Smooth muscle cell (in vitro differentiated cells): ENCODE results near the gene KANSL1. TPM values are rescaled to one million over a fixed set of nuclear protein-coding genes. Genes with fewer than 3 reads are reported as not detected.

ENCODE experiments used
- DNase-seq: peaks from one replicate; lab custom pipeline; 2025; ENCODE audit not compliant: unreplicated experiment; lab: John Stamatoyannopoulos, UW
- H2AFZ ChIP-seq: fragments of 200-600 bp; sonication (generic); 2 replicates; pipeline ENCODE4 v1.6.0; 2016; ENCODE audit warnings: antibody characterized with exemption, low read depth, mild to moderate bottlenecking
- H3F3A ChIP-seq: fragments of 200-600 bp; sonication (generic); 2 replicates; pipeline ENCODE4 v1.6.0; 2017; ENCODE audit warnings: antibody characterized with exemption, low read depth
- H3K27ac ChIP-seq: fragments of 200-600 bp; sonication (generic); 2 replicates; pipeline ENCODE4 v1.5.1; 2016; ENCODE audit warnings: low read depth, mild to moderate bottlenecking
- H3K27me3 ChIP-seq: fragments of 200-600 bp; sonication (generic); 2 replicates; pipeline ENCODE4 v1.6.1; 2016; ENCODE audit warnings: low read depth, mild to moderate bottlenecking
- H3K36me3 ChIP-seq: fragments of 200-600 bp; sonication (generic); 2 replicates; pipeline ENCODE4 v1.5.1; 2016; ENCODE audit warnings: low read depth
- H3K4me1 ChIP-seq: fragments of 200-600 bp; sonication (generic); 2 replicates; pipeline ENCODE4 v1.5.1; 2016; ENCODE audit warnings: low read depth
- H3K4me2 ChIP-seq: fragments of 200-600 bp; sonication (generic); 2 replicates; pipeline ENCODE4 v1.6.0; 2016; ENCODE audit warnings: mild to moderate bottlenecking
- H3K4me3 ChIP-seq: fragments of 200-600 bp; sonication (generic); 2 replicates; pipeline ENCODE4 v1.5.1; 2016; ENCODE audit warnings: mild to moderate bottlenecking
- H3K79me2 ChIP-seq: fragments of 200-600 bp; sonication (generic); 2 replicates; pipeline ENCODE4 v1.6.0; 2016; ENCODE audit warnings: low read depth, mild to moderate bottlenecking
- H3K9ac ChIP-seq: fragments of 200-600 bp; sonication (generic); 2 replicates; pipeline ENCODE4 v1.6.0; 2016; ENCODE audit warnings: low read depth
- H3K9me3 ChIP-seq: fragments of 200-600 bp; sonication (generic); replicated peaks from 2 replicates; pipeline ENCODE4 v1.5.1; 2016; ENCODE audit warnings: low read depth
- H4K20me1 ChIP-seq: fragments of 200-600 bp; sonication (generic); 2 replicates; pipeline ENCODE4 v1.6.0; 2016; ENCODE audit warnings: low read depth
- CTCF ChIP-seq: fragments of 200-600 bp; sonication (generic); IDR thresholded peaks from 2 replicates; pipeline ENCODE4 v1.5.1; 2017; ENCODE audit warnings: borderline replicate concordance, mild to moderate bottlenecking, antibody characterized with exemption; ENCODE audit not compliant: insufficient read depth, poor library complexity, severe bottlenecking
- WGBS: methylation state at CpG from one replicate; pipeline ENCODE4 v1.1.7; 2016; ENCODE audit warnings: low lambda C conversion rate; 5-methylcytosine and 5-hydroxymethylcytosine counted together
- polyA plus RNA-seq: library from polyadenylated mRNA; unstranded; fragments of >200 nt; fragmentation: Nextera tagmentation; extraction: Ambion mirVana; gene quantifications from 2 replicates; pipeline ENCODE4 v1.2.1, GENCODE V29; 2016
- total RNA-seq: library from RNA; depleted of rRNA; stranded (reverse); fragments of >200 nt; gene quantifications from 2 replicates; pipeline ENCODE4 v1.2.3, GENCODE V29; 2014

The KANSL1 gene
- total and polyA plus RNA-seq, 2 experiments from 2014 or later, result 16.9 to 69.7 TPM

GRCh38 chr17:46135879-46136563, 57.2 kb downstream of the KANSL1 start:
- peaks cover 100% of the 10 kb centered on the region for H3K79me2 ChIP-seq
- no peak for DNase-seq
- peaks cover 100% of the 10 kb centered on the region for H4K20me1 ChIP-seq
- no peak overlapping the region for H3K4me2 ChIP-seq
- H3K4me3 ChIP-seq, result no peak overlapping the region
- TF ChIP-seq CTCF, result no peak
- no peaks in the 10 kb centered on the region for H3F3A ChIP-seq
- no peak overlapping the region for H3K9ac ChIP-seq
- no peaks in the 10 kb centered on the region for H3K9me3 ChIP-seq
- H2AFZ ChIP-seq, result no peak overlapping the region
- peaks cover 8% of the 10 kb centered on the region for H3K4me1 ChIP-seq
- 94% methylated on average over 3 of the region's 3 CpGs for WGBS
- no peak overlapping the region for H3K27ac ChIP-seq
- no peaks in the 10 kb centered on the region for H3K36me3 ChIP-seq
- no peaks in the 10 kb centered on the region for H3K27me3 ChIP-seq

- 96% methylated on average over 4 of the region's 4 CpGs for WGBS
Observed at GRCh38 chr17:46135126-46135812, 58.0 kb downstream of the KANSL1 start.

GRCh38 chr17:46129302-46129701, 63.9 kb downstream of the KANSL1 start:
- H3K4me1 ChIP-seq, result peaks cover 29% of the 10 kb centered on the region
- no peaks in the 10 kb centered on the region for H3K36me3 ChIP-seq
- H3K9ac ChIP-seq, result no peak overlapping the region
- H3K4me3 ChIP-seq, result no peak overlapping the region
- no peak overlapping the region for H2AFZ ChIP-seq
- DNase-seq, result no peak
- H3F3A ChIP-seq, result no peaks in the 10 kb centered on the region
- peaks cover 98% of the 10 kb centered on the region for H3K79me2 ChIP-seq
- no peaks in the 10 kb centered on the region for H3K9me3 ChIP-seq
- 83% methylated on average over 2 of the region's 2 CpGs for WGBS
- no peaks in the 10 kb centered on the region for H3K27me3 ChIP-seq
- H3K4me2 ChIP-seq, result no peak overlapping the region
- TF ChIP-seq CTCF, result no peak
- peaks cover 98% of the 10 kb centered on the region for H4K20me1 ChIP-seq
- H3K27ac ChIP-seq, result no peak overlapping the region

More at GRCh38 chr17:46135126-46135812, 58.0 kb downstream of the KANSL1 start:
- no peak for TF ChIP-seq CTCF
- Histone ChIP-seq H3K4me3 (no peak overlapping the region), H3F3A (no peaks in the 10 kb centered on the region), H3K4me1 (peaks cover 16% of the 10 kb centered on the region), H2AFZ (no peak overlapping the region), H3K79me2 (peaks cover 100% of the 10 kb centered on the region), H3K27me3 (no peaks in the 10 kb centered on the region), H3K36me3 (no peaks in the 10 kb centered on the region), H4K20me1 (peaks cover 100% of the 10 kb centered on the region), H3K9me3 (no peaks in the 10 kb centered on the region), H3K4me2 (no peak overlapping the region), H3K27ac (no peak overlapping the region), H3K9ac (no peak overlapping the region)
- DNase-seq, result no peak
